Liver (tissue), 9 donors: ENCODE data around the gene TFAP2B. TPM values are rescaled to one million over a fixed set of nuclear protein-coding genes. Genes with fewer than 3 reads are reported as not detected.

Experiments used
- DNase-seq: peaks from one replicate; pipeline ENCODE4 v3.0.0-alpha.2; 2017; ENCODE audit warnings: low spot score
- H3K27ac ChIP-seq, 2 donors: one replicate each; pipeline ENCODE4 v1.7.0; 2013; ENCODE audit warnings: inconsistent platforms in 2 of 2, low read length in 2 of 2, control low read depth in 1 of 2, low read depth in 1 of 2, mild to moderate bottlenecking in 1 of 2
- H3K27me3 ChIP-seq, 4 donors: one replicate each; pipeline versions ENCODE4 v1.6.1 to v1.7.0; 2013; ENCODE audit warnings: low read length in 3 of 4, inconsistent platforms in 1 of 4, mild to moderate bottlenecking in 1 of 4, moderate library complexity in 1 of 4; ENCODE audit not compliant: control insufficient read depth in 4 of 4, insufficient read depth in 4 of 4
- H3K36me3 ChIP-seq, 4 donors: one replicate each; pipeline versions ENCODE4 v1.6.1 to v1.7.0; 2013; ENCODE audit warnings: low read length in 3 of 4, mild to moderate bottlenecking in 3 of 4, low read depth in 1 of 4, moderate library complexity in 1 of 4; ENCODE audit not compliant: control insufficient read depth in 4 of 4, insufficient read depth in 3 of 4
- H3K4me1 ChIP-seq, 4 donors: one replicate each; pipeline versions ENCODE4 v1.6.1 to v1.7.0; 2013; ENCODE audit warnings: low read length in 3 of 4, mild to moderate bottlenecking in 3 of 4, moderate library complexity in 1 of 4; ENCODE audit not compliant: control insufficient read depth in 4 of 4, insufficient read depth in 4 of 4
- H3K4me3 ChIP-seq, 3 donors: one replicate each; pipeline versions ENCODE4 v1.6.1 to v1.7.0; 2013; ENCODE audit warnings: low read length in 3 of 3, control low read depth in 1 of 3, low read depth in 1 of 3, mild to moderate bottlenecking in 1 of 3
- H3K9ac ChIP-seq, 2 donors: one replicate each; pipeline ENCODE4 v1.7.0; 2013; ENCODE audit warnings: low read length in 2 of 2, mild to moderate bottlenecking in 2 of 2, moderate library complexity in 2 of 2, control low read depth in 1 of 2, low read depth in 1 of 2
- H3K9me3 ChIP-seq, 4 donors: one replicate each; pipeline versions ENCODE4 v1.6.1 to v1.7.0; 2013; ENCODE audit warnings: low read length in 3 of 4; ENCODE audit not compliant: control insufficient read depth in 4 of 4
- ATF3 ChIP-seq: IDR thresholded peaks from 2 replicates; pipeline ENCODE4 v1.6.1; 2016; ENCODE audit warnings: antibody characterized with exemption
- EGR1 ChIP-seq, 2 donors: IDR thresholded peaks; 2 replicates each; pipeline ENCODE4 v1.6.1; 2016 to 2018; ENCODE audit warnings: antibody characterized with exemption in 2 of 2, low read depth in 2 of 2
- FOXA1 ChIP-seq: IDR thresholded peaks from 2 replicates; pipeline ENCODE4 v1.6.1; 2016; ENCODE audit warnings: antibody characterized with exemption
- FOXA2 ChIP-seq: IDR thresholded peaks from 2 replicates; pipeline ENCODE4 v1.6.1; 2016; ENCODE audit warnings: antibody characterized with exemption
- GABPA ChIP-seq, 2 donors: IDR thresholded peaks in 1 of 2; conservative IDR thresholded peaks in 1 of 2; 2 replicates each; pipeline ENCODE4 v1.6.1; 2016; ENCODE audit warnings: antibody characterized with exemption in 2 of 2, mild to moderate bottlenecking in 1 of 2, moderate library complexity in 1 of 2
- HNF4A ChIP-seq, 2 donors: conservative IDR thresholded peaks; 2 replicates each; pipeline ENCODE4 v1.6.1; 2016; ENCODE audit warnings: antibody characterized with exemption in 2 of 2, mild to moderate bottlenecking in 2 of 2
- JUND ChIP-seq, 2 donors: IDR thresholded peaks; 2 replicates each; pipeline ENCODE4 v1.6.1; 2016; ENCODE audit warnings: antibody characterized with exemption in 2 of 2
- MAX ChIP-seq: IDR thresholded peaks from 2 replicates; pipeline ENCODE4 v1.6.1; 2016; ENCODE audit warnings: antibody characterized with exemption
- NR2F2 ChIP-seq: IDR thresholded peaks from 2 replicates; pipeline ENCODE4 v1.6.1; 2016; ENCODE audit warnings: antibody characterized with exemption
- RAD21 ChIP-seq, 2 donors: IDR thresholded peaks; 2 replicates each; pipeline ENCODE4 v1.6.1; 2016; ENCODE audit warnings: antibody characterized with exemption in 2 of 2, mild to moderate bottlenecking in 2 of 2
- REST ChIP-seq: IDR thresholded peaks from 2 replicates; pipeline ENCODE4 v1.6.1; 2016; ENCODE audit warnings: antibody characterized with exemption, mild to moderate bottlenecking
- RXRA ChIP-seq, 2 donors: IDR thresholded peaks; 2 replicates each; pipeline ENCODE4 v1.6.1; 2017 to 2018; ENCODE audit warnings: antibody characterized with exemption in 2 of 2, mild to moderate bottlenecking in 1 of 2
- SP1 ChIP-seq: IDR thresholded peaks from 2 replicates; pipeline ENCODE4 v1.6.1; 2018; ENCODE audit warnings: antibody characterized with exemption, mild to moderate bottlenecking
- TAF1 ChIP-seq: conservative IDR thresholded peaks from 2 replicates; pipeline ENCODE4 v1.6.1; 2016; ENCODE audit warnings: antibody characterized with exemption, mild to moderate bottlenecking
- YY1 ChIP-seq: IDR thresholded peaks from 2 replicates; pipeline ENCODE4 v1.6.1; 2016; ENCODE audit warnings: antibody characterized with exemption, mild to moderate bottlenecking
- WGBS: extraction: QIAGEN DNeasy Blood & Tissue Kit; methylation state at CpG from one replicate; pipeline ENCODE4 v1.1.7; 2013; 5-methylcytosine and 5-hydroxymethylcytosine counted together
- polyA plus RNA-seq, 2 donors: library from polyadenylated mRNA; stranded (reverse) in 1 of 2; unstranded in 1 of 2; fragments of 200-250 nt in 1 of 2; fragments of >200 nt in 1 of 2; fragmentation: Nextera tagmentation in 1 of 2; extraction: Ambion mirVana in 1 of 2; gene quantifications; one replicate each; pipeline versions ENCODE4 v1.2.1 to v1.2.3, GENCODE V29; 2013 to 2015
- total RNA-seq, 2 donors: library from RNA; depleted of rRNA; stranded (reverse); fragments of >200 nt; gene quantifications; one replicate each; pipeline ENCODE4 v1.2.3, GENCODE V29; 2014
- donor health status: healthy.
- donor health status: healthy.
- donor health status: healthy.
- donor health status: healthy.
- donor health status: healthy.

The TFAP2B gene
- total and polyA plus RNA-seq, 4 donors: not detected

- Histone ChIP-seq H3K4me3 (no peak overlapping the region), H3K27ac (no peak overlapping the region), H3K36me3 (no peaks in the 10 kb centered on the region), H3K27me3 (peaks cover 0 to 39% (median 18%) of the 10 kb centered on the region in 4 donors), H3K9me3 (peaks cover 0 to 1% (median 0%) of the 10 kb centered on the region in 4 donors), H3K4me1 (peaks cover 0 to 5% (median 0%) of the 10 kb centered on the region in 4 donors), H3K9ac (no peak overlapping the region)
- 12% methylated on average over 19 of the region's 19 CpGs for WGBS
- TF ChIP-seq HNF4A (conservative IDR thresholded peaks at IDR 0.05) (no peak), TAF1 (no peak), RAD21 (IDR thresholded peaks at IDR 0.05) (no peak), YY1 (no peak), MAX (no peak), FOXA1 (no peak), JUND (IDR thresholded peaks at IDR 0.05) (no peak), GABPA (IDR thresholded peaks at IDR 0.05 in 1 of 2, conservative IDR thresholded peaks at IDR 0.05 in 1 of 2) (no peak), RXRA (IDR thresholded peaks at IDR 0.05) (no peak), SP1 (no peak), REST (no peak)
- no peak for DNase-seq
These were observed 7.5 kb downstream of the TFAP2B start for GRCh38 chr6:50826037-50826761.

- no peak overlapping the region for H3K4me3 ChIP-seq
- TF ChIP-seq FOXA2 (no peak), MAX (no peak), NR2F2 (no peak), ATF3 (no peak), TAF1 (no peak), SP1 (no peak), EGR1 (IDR thresholded peaks at IDR 0.05; ENCODE audit: low read depth in 2 of 2) (no peak), RXRA (IDR thresholded peaks at IDR 0.05) (no peak)
- H3K36me3 ChIP-seq: no peaks in the 10 kb centered on the region
- no peak overlapping the region for H3K27ac ChIP-seq
- no peak for DNase-seq
- peaks cover 0 to 5% (median 0%) of the 10 kb centered on the region in 4 donors for H3K4me1 ChIP-seq
- peaks cover 0 to 1% (median 0%) of the 10 kb centered on the region in 4 donors for H3K9me3 ChIP-seq
- H3K27me3 ChIP-seq: peaks cover 0 to 34% (median 17%) of the 10 kb centered on the region in 4 donors
- WGBS: 8% methylated on average over 15 of the region's 15 CpGs
- no peak overlapping the region for H3K9ac ChIP-seq
These were observed 8.1 kb downstream of the TFAP2B start for GRCh38 chr6:50826803-50827202.
